K562 (cell line): ENCODE results near the gene CEBPB. TPM values are rescaled to one million over a fixed set of nuclear protein-coding genes. Genes with fewer than 3 reads are reported as not detected.

Source experiments
- ARID1B ChIP-seq: fragments of 450-650 bp; IDR thresholded peaks from 2 replicates; pipeline ENCODE4 v1.6.1; 2016; ENCODE audit warnings: antibody characterized with exemption, mild to moderate bottlenecking, inconsistent platforms
- CBX8 ChIP-seq: fragments of 200-600 bp; sonication (generic); IDR thresholded peaks from 2 replicates; pipeline ENCODE4 v1.6.1; 2012; ENCODE audit warnings: borderline replicate concordance, mixed run types, low read depth, mild to moderate bottlenecking, moderate library complexity, mixed read lengths, low read length, control low read depth, inconsistent platforms; ENCODE audit not compliant: poor library complexity, severe bottlenecking; ENCODE audit errors: extremely low read depth
- CSDE1 ChIP-seq, 2 experiments: fragments of 450-650 bp; IDR thresholded peaks; 2 replicates each; pipeline ENCODE4 v1.6.1; 2016; ENCODE audit warnings: mild to moderate bottlenecking in 1 of 2
- E2F1 ChIP-seq: sonication (generic); formaldehyde crosslinking; IDR thresholded peaks from 2 replicates; pipeline ENCODE4 v1.8.1; 2023; ENCODE audit warnings: mild to moderate bottlenecking, missing genetic modification reagents, moderate library complexity
- HDAC2 ChIP-seq: fragments of 450-650 bp; IDR thresholded peaks from 2 replicates; pipeline ENCODE4 v1.6.1; 2016; ENCODE audit warnings: mild to moderate bottlenecking
- HMG20B ChIP-seq: fragments of 250-450 bp; sonication (Bioruptor Pico); IDR thresholded peaks from 2 replicates; pipeline ENCODE4 v1.5.0; 2021; ENCODE audit warnings: mild to moderate bottlenecking
- IRF9 ChIP-seq: fragments of 450-650 bp; IDR thresholded peaks from 2 replicates; pipeline ENCODE4 v1.6.1; 2016; ENCODE audit warnings: missing biosample characterization, missing genetic modification characterization
- MAFF ChIP-seq: IDR thresholded peaks from 2 replicates; pipeline ENCODE4 v1.6.1; 2012; ENCODE audit warnings: low read length, improper control_type of control experiment
- MED1 ChIP-seq: sonication (generic); formaldehyde crosslinking; IDR thresholded peaks from 2 replicates; pipeline ENCODE4 v1.8.1; 2023; ENCODE audit warnings: missing genetic modification reagents, borderline replicate concordance
- MTA2 ChIP-seq: fragments of 450-650 bp; IDR thresholded peaks from 2 replicates; pipeline ENCODE4 v1.6.1; 2016; ENCODE audit warnings: low read depth
- NR2F6 ChIP-seq: fragments of 450-650 bp; formaldehyde crosslinking; IDR thresholded peaks from 2 replicates; pipeline ENCODE4 v1.4.0; 2020; ENCODE audit warnings: mild to moderate bottlenecking
- SMARCA4 ChIP-seq: fragments of 450-650 bp; IDR thresholded peaks from 2 replicates; pipeline ENCODE4 v1.6.1; 2016
- SPI1 ChIP-seq: IDR thresholded peaks from 2 replicates; pipeline ENCODE4 v1.6.1; 2011; ENCODE audit warnings: low read depth, low read length, control low read depth, borderline replicate concordance
- ZFP91 ChIP-seq: sonication (generic); formaldehyde crosslinking; IDR thresholded peaks from 2 replicates; pipeline ENCODE4 v1.8.0; 2022; ENCODE audit warnings: mild to moderate bottlenecking, missing genetic modification reagents
- ZNF318 ChIP-seq, 2 experiments: fragments of 450-650 bp; IDR thresholded peaks; 2 replicates each; pipeline ENCODE4 v1.6.1; 2016; ENCODE audit warnings: mild to moderate bottlenecking in 2 of 2, borderline replicate concordance in 1 of 2, low read depth in 1 of 2, moderate library complexity in 1 of 2
- polyA plus RNA-seq, 8 experiments: library from polyadenylated mRNA; depleted of rRNA in 4 of 8; stranded (reverse) in 5 of 8; unstranded in 3 of 8; fragments of >200 nt; fragmentation: Nextera tagmentation in 2 of 8; fragmentation: Illumina TruSeq in 1 of 8; extraction: Ambion mirVana in 2 of 8; extraction: Trizol in 1 of 8; gene quantifications; 2 replicates each; pipeline versions ENCODE4 v1.2.1 to v1.2.3, GENCODE V29; 2011 to 2014; ENCODE audit warnings: inconsistent platforms in 1 of 8, missing spikeins in 1 of 8
- total RNA-seq, 7 experiments: library from RNA; depleted of rRNA in 6 of 7; stranded (reverse); fragments of >200 nt in 6 of 7; fragmentation: Illumina TruSeq in 2 of 7; extraction: Trizol in 2 of 7; gene quantifications; 2 replicates each; pipeline versions ENCODE4 v1.2.1 to v1.2.3, GENCODE V29; 2011 to 2021; ENCODE audit warnings: low replicate concordance in 1 of 7

CEBPB gene
- total and polyA plus RNA-seq, 9 of the 15 experiments (the other 6 are each of a cell fraction or from before 2014, with no cell fraction given), result 1.2 to 72.6 (median 7.8) TPM

GRCh38 chr20:50151034-50151743 lies 39.4 kb upstream of the CEBPB start (continued):
- TF ChIP-seq ZNF318 (IDR thresholded peaks at IDR 0.05; ENCODE audit: borderline replicate concordance in 1 of 2, low read depth in 1 of 2), result no peak
- no peak for TF ChIP-seq CSDE1 (IDR thresholded peaks at IDR 0.05)
- TF ChIP-seq SPI1, result no peak
- TF ChIP-seq NR2F6, result no peak
- no peak for TF ChIP-seq E2F1 (CRISPR knock-in tag)
- no peak for TF ChIP-seq SMARCA4
- no peak for TF ChIP-seq MAFF
- no peak for TF ChIP-seq HMG20B (CRISPR knock-in tag)
- TF ChIP-seq HDAC2, result peak; percentile 92
- 0 out of 2 replicates have a peak, but pooled peaks have one; percentile 13 for TF ChIP-seq MTA2
- TF ChIP-seq CBX8, result no peak
- no peak for TF ChIP-seq IRF9 (tag)
- TF ChIP-seq ARID1B, result peak; percentile 52; the same call in 1 of the 2 replicates
- TF ChIP-seq MED1, result no peak
- TF ChIP-seq ZFP91 (CRISPR knock-in tag), result no peak
